RWPE2 (cell line): ENCODE data around the gene SPECC1L.
A peak's percentile ranks its signal among the peaks of the same experiment; 100 is the strongest.
"Not testable (repeated sequence)": the region's sequence is repeated elsewhere in the genome, so short reads cannot be mapped to it uniquely, and the experiment has no call there.

Source experiments
- ATAC-seq: fragments of 200-7000 bp; cut with Tn5 transposase; 3 replicates; pipeline ENCODE4 v1.9.1; 2021; ENCODE audit warnings: low read depth
- DNase-seq: peaks from one replicate; pipeline ENCODE4 v3.0.0-alpha.2; 2020; ENCODE audit warnings: low spot score
- H3K27ac ChIP-seq: fragments of 450-650 bp; 2 replicates; pipeline ENCODE4 v1.5.1; 2017; ENCODE audit warnings: mild to moderate bottlenecking; ENCODE audit not compliant: poor library complexity, severe bottlenecking
- H3K27me3 ChIP-seq: fragments of 250-450 bp; sonication (Bioruptor Pico); 2 replicates; pipeline ENCODE4 v1.5.1; 2021; ENCODE audit warnings: mild to moderate bottlenecking, moderate library complexity; ENCODE audit not compliant: insufficient read depth, poor library complexity, severe bottlenecking
- H3K36me3 ChIP-seq: fragments of 250-450 bp; sonication (Bioruptor Pico); 2 replicates; pipeline ENCODE4 v1.5.1; 2020; ENCODE audit warnings: low read depth, mild to moderate bottlenecking, moderate library complexity
- H3K4me1 ChIP-seq: fragments of 250-450 bp; sonication (Bioruptor Pico); 2 replicates; pipeline ENCODE4 v1.5.1; 2021; ENCODE audit warnings: mild to moderate bottlenecking, moderate library complexity; ENCODE audit not compliant: insufficient read depth, poor library complexity, severe bottlenecking
- H3K4me3 ChIP-seq: fragments of 250-450 bp; sonication (Bioruptor Pico); 2 replicates; pipeline ENCODE4 v1.5.1; 2021; ENCODE audit warnings: mild to moderate bottlenecking, moderate library complexity; ENCODE audit not compliant: severe bottlenecking
- H3K9me3 ChIP-seq: fragments of 250-450 bp; sonication (Bioruptor Pico); 2 replicates; pipeline ENCODE4 v1.5.1; 2021; ENCODE audit warnings: mild to moderate bottlenecking, moderate library complexity; ENCODE audit not compliant: severe bottlenecking
- CTCF ChIP-seq: fragments of 450-650 bp; IDR thresholded peaks from one replicate; pipeline ENCODE4 v1.5.1; 2017; ENCODE audit warnings: mild to moderate bottlenecking, moderate library complexity; ENCODE audit not compliant: poor library complexity, severe bottlenecking

SPECC1L gene

GRCh38 chr22:24271386-24271854 is 789 bp downstream of the SPECC1L start:
- no peak; the same call in 2 of the 3 replicates for ATAC-seq
- no peak for TF ChIP-seq CTCF
- Histone ChIP-seq H3K4me3 (peak overlapping the region; percentile 73), H3K4me1 (peaks cover 13% of the 10 kb centered on the region), H3K27ac (peak overlapping the region; percentile 66), H3K27me3 (no peaks in the 10 kb centered on the region), H3K36me3 (no peaks in the 10 kb centered on the region; the same call in 1 of the 2 replicates), H3K9me3 (no peaks in the 10 kb centered on the region)
- DNase-seq: no peak

- not testable (repeated sequence) for ATAC-seq, DNase-seq, H3K9me3 ChIP-seq, H3K4me3 ChIP-seq, H3K36me3 ChIP-seq, H3K27me3 ChIP-seq, H3K27ac ChIP-seq
- peaks cover 13% of the 10 kb centered on the region for H3K4me1 ChIP-seq
Observed at GRCh38 chr22:24273031-24273430, 2.4 kb downstream of the SPECC1L start.

- not testable (repeated sequence) for ATAC-seq, H3K27me3 ChIP-seq, H3K9me3 ChIP-seq, DNase-seq, H3K4me3 ChIP-seq, H3K36me3 ChIP-seq, H3K27ac ChIP-seq
- H3K4me1 ChIP-seq: peaks cover 13% of the 10 kb centered on the region
Observed at GRCh38 chr22:24273906-24274305, 3.3 kb downstream of the SPECC1L start.

GRCh38 chr22:24274696-24275405 is 4.2 kb downstream of the SPECC1L start:
- not testable (repeated sequence) for H3K4me3 ChIP-seq, H3K36me3 ChIP-seq, H3K9me3 ChIP-seq, H3K27ac ChIP-seq, ATAC-seq, DNase-seq, H3K27me3 ChIP-seq
- TF ChIP-seq CTCF: peak; percentile 46
- H3K4me1 ChIP-seq: peaks cover 13% of the 10 kb centered on the region

- not testable (repeated sequence) for H3K36me3 ChIP-seq, H3K27me3 ChIP-seq, DNase-seq, H3K27ac ChIP-seq, H3K9me3 ChIP-seq, ATAC-seq, H3K4me3 ChIP-seq
- peaks cover 11% of the 10 kb centered on the region for H3K4me1 ChIP-seq
Observed at GRCh38 chr22:24280363-24280762, 9.7 kb downstream of the SPECC1L start.

GRCh38 chr22:24282401-24282800 is 11.8 kb downstream of the SPECC1L start:
- Histone ChIP-seq H3K4me1 (peaks cover 11% of the 10 kb centered on the region), H3K27ac (peak overlapping the region; percentile 15), H3K27me3 (no peaks in the 10 kb centered on the region), H3K9me3 (no peaks in the 10 kb centered on the region), H3K36me3 (peaks cover 11% of the 10 kb centered on the region; the same call in 1 of the 2 replicates), H3K4me3 (no peak overlapping the region)
- DNase-seq (no peak), ATAC-seq (peak; percentile 52; the same call in 2 of the 3 replicates)
- no peak for TF ChIP-seq CTCF
